Right hindlimb (tissue), 1 donor: ENCODE results near the gene MID2.
A peak's percentile ranks its signal among the peaks of the same experiment; 100 is the strongest.
"Not testable (repeated sequence)": the region's sequence is repeated elsewhere in the genome, so short reads cannot be mapped to it uniquely, and the experiment has no call there.

Experiments
- DNase-seq: peaks from one replicate; pipeline ENCODE4 v3.0.0-alpha.2; 2018

Gene MID2

DNA sequence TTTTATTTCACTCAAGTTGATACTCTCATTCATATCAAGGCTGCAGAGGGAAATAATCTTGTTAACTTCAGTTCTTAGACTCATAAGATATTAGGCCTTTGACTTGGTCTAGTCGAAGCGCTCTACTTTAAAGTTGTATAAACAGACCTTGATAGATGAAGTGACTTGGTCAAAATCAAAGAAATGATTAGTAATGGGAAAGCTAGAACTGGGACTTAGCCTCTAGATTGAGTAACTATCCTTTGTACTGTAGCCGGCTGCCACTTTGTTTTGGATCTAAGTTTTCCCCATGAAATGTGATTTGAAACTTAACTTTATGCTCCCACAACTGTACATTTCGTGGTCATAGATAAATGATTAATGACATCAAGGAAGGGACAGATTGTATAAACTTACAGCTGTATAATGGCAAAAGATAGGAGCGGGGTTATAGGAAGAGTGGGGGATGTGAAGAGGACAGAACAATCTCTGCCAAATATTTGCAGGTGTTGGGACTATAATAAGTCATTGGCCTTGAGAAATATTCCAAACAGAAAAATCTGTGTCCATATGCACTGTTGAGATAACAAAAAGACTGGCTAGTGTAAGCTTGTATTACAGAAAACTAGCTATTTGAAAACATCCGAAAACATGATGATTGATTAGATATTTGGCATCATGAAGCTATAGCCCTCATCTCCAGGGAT is 17.2 kb downstream of the MID2 start:
- DNase-seq: no peak

DNA sequence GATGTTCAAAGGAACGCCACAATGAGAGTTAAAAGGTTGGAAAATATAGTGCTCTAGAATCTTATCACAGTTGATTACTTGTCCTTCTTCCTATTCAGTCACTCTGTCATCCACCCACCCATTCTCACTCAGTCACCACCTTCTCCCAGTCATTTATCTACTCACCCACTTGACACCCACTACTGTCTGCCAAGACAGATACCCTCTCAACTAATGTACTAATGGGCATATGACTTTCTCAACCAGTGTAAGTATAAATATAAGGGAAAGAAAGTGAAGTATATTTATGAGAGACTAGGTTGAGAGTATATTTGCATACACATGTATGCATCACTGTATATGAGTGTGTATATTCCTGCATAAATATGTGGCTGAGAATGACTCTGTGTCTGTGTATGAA is 20.0 kb downstream of the MID2 start:
- no peak for DNase-seq

DNA sequence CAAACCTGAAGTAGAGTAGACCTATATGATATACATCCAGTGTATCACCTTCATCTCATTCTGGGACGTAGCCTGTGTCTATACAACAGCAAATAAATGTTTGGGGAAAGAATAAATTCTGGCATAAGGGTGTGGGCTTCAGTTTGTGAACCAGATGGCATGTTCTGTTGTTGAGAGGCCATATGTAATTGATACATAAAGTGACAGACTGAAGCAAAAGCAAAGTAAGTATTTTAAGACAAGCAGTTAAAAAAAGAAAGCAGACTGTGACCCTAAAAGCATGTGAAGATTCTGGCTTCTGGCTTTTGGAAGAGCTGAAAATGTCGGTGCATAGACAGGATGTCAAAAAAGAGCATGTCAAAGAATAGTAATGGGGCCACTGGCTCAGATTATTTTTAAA is 22.9 kb downstream of the MID2 start:
- no peak for DNase-seq

DNA sequence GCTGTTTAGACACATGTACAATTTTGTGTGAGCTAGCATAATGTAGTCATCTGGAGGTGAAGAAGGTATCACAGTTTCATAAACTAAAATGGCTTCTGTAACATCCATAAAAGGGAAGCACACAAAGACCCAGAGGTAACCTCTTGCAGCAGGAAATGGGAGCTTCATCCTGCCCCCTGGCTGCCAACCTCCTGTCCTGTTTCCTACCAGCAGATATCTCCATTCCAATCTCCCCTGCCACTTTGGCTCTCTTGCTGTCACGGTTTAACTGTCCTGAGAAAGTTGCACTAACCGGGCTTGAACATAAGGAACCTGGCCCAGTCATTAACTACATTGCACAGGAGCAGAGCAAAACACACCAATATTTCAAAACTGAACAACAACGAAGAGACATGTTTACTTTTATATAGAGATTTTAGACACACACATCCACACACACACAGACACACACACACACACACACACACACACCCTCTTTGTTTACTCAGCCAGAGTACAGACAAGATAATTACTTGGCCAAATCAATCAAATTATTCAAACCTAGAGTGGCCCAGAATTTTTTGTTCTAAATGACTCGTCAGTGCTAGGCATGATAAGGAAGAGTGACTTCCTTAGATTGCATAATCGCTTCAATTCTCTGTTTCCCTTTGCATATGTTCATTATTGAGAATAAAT is 24.2 kb downstream of the MID2 start:
- DNase-seq: no peak

DNA sequence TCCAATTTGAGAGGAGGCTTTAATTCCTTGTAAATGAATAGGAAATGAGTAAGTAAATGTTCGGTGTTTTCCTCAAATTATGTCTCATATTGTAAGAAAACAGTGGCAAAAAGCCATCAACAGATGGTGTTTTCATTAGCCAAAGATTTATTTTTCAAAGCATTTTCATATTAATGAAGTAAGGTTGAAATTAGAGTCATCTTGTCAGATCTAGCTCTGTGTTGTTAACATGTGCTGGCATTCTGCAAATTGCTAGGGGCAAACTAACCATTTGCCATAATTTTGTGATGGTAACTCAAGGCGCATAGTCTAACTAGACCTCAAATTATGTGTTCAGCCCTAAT is 24.7 kb downstream of the MID2 start:
- no peak for DNase-seq

DNA sequence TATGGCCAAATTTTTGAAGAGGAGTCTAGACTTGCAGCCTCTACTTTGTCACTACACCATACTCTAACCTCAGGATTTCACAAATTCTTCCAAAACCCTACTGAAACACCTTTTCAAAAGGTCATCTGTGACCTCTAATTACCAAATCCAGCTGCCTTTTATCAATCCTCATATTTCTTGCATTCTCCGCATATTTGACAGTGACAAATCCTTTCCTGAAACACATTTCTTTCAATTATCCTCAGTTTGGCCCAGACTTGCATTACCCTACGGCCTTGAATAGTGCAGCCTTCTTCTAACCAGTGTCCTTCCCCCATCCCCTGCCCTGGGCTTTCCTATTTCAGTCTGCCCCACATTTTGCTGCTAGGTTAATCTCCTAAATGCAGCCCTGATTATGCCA is 25.5 kb downstream of the MID2 start:
- DNase-seq: no peak

DNA sequence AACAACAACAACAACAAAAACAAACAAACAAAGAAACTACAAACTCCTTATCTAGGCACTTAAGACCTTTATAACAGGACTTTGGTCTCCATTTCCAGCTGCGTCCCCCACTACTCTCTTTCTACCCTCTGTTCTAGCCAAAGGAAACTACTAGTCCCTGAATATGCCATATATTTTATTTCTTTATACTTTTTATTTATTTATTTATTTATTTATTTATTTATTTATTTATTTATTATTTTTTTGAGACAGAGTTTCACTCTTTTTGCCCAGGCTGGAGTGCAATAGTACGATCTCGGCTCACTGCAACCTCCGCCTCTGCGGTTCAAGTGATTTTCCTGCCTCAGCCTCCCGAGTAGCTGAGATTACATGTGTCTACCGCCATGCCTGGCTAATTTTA is 26.0 kb downstream of the MID2 start:
- not testable (repeated sequence) for DNase-seq

DNA sequence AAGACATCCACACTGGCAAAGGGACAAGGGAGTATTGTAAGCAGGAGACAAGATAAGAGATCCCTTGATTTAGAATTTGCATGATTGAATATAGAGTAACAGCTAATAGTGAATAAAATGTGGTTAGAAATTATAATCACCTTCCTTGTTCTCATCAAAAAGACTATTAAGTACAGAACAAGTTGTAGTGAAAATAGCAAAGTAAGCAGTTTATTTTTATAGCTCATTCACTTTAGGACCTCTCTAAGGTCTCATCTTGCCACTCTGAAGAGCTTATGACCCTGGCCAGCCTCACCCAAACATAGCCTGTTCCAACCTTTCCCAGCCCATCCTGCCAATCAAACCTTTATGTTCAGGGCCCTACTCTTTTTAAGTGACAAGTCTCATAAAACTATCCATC is 30.6 kb downstream of the MID2 start:
- DNase-seq: no peak

DNA sequence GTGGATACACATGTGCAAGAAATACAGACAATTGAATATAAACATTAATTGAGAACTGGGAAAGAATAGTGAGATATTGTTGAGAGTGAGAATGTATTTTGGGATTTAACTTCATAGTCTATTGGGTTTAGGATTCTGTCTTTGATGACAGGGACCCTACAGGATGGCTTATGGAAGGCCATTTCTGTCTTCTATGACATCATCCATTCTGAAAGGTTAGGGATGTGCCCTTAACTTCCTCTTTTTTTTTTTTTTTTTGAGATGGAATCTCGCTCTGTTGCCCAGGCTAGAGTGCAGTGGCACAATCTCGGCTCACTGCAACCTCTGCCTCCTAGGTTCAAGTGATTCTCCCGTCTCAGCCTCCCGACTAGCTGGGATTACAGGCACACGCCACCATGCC is 31.4 kb downstream of the MID2 start:
- DNase-seq: not testable (repeated sequence)

DNA sequence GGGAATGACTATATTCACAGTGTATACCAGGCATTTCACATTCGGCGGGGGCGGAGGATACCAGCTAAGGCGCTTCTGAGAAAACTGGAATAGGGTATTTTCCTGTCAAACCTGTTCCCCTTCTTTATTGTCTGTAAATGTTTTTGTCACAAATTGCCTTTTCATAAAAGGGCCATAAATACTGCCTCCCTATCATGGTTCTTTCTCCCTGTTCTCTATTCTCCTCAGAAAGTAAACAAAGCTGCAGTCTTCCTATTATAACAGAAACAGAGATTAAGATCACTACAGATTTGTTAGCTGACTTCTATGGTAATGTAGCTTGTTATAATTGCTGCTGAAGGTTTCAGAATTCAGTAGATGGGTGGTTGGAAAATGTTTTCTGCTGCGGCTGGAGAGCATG is 32.2 kb downstream of the MID2 start:
- no peak for DNase-seq

DNA sequence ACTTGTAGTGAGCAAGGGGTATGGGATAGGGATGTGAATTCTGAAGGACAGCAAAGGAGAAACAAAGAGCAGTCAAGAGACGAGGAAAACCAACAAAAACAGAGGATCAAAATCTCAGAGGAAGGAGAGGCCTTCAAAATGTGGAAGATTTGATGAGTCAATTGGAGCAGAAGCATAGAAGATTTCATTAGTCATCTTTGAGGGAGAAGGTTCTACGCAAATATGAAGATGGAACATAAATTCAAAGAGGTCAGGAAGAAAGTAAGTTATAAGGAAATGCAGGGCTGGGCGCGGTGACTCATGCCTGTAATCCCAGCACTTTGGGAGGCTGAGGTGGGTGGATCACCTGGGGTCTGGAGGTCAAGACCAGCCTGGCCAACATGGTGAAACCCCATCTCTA is 35.4 kb downstream of the MID2 start:
- no peak for DNase-seq

DNA sequence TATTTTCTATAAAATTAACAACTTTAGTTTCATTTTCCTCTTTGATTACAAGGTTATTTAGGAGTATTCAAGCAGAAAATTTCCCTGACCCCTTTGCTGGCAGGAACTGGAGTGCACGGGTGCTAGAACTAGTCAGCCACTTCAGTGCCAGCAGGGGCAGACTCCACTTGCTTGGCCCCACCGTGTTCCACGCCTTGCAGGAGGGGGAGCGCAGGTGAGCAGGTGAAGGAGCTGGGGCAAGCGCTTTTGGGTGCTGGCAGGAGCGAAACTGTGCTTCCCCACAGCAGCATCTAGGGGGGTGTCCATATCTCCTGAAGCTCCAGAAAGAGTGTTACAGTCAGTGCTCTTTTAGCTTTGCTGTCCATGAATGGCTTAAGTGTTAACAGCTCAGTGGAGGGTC is 45.5 kb downstream of the MID2 start:
- DNase-seq: no peak

DNA sequence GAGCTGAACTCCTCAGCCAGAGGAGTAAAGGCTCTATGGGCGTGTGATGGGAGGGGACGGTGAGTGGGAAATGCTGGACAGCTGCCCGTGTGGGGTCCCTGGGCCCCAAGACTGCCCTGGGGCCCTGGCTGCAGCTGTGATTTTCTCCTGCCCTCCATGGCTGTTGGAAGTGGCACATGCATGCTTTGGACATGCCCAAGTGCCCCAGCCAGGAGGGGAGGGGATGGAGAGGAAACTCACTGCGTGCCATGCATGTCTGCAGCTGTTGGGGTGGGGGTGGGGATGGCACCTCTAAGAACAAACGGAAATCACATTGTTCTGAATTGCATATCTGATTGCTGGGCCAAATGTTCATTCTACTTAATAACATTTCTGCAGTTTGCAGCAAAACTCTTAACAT is 52.4 kb downstream of the MID2 start:
- peak; percentile 59 for DNase-seq

DNA sequence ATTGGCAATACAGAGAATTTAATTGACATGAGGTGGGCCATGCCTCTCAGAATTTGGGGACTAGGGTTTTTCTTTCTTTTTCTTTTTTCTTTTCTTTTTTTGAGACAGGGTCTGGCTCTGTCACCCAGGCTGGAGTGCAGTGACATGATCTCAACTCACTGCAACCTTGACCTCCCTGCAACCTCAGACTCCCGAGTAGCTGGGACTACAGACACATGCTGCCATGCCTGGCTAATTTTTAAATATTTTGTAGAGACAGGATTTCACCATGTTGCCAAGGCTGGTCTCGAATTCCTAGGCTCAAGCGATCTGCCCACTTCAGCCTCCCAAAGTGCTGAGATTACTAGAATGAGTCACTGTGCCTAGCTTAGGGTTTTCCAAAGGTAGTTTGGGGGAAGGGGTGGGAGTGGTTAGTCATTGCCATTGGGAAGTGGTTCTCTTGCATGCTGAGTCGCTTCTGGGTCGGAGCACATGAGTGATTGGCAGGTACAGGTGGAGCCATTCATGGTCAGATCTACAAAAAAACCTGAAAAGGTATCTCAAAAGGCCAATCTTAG is 54.5 kb downstream of the MID2 start:
- DNase-seq: no peak

DNA sequence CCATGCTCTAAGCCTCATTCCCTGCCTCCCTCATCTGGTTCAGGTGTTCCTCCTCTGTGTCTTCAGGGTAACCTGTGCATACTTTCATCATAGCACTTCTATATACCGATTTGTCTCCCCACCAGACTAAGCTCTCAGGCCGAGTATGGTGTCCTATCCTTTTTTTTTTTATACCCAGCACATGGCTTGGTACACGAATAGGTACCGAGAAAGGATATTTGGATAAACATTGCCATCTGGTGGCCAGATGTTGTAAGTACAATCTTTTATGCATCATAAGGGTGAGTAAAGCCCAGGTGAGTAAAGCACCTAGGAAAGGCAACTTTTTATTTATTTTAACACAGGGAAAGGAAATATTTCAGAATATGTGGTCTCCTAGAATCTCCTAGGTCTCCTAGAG is 68.4 kb downstream of the MID2 start:
- DNase-seq: no peak

DNA sequence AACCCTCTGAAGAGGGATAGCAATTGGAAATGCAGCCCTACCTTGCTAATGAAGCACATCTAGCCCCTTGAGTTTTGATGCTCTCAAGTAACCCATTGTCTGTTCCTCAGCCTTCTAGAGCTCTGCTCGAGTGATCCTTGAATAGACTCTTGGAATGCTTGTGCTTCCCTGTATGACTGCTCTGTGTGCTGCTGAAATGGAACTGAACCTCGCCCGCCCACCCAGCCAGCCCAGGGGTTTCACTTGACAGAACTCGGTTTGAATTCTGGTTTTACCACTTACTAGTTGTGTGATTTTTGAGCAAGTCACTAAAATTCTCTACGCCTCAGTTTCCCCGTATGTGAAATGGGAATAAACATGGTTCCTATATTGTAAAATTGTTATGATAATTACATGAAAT is 77.1 kb downstream of the MID2 start:
- DNase-seq: no peak

DNA sequence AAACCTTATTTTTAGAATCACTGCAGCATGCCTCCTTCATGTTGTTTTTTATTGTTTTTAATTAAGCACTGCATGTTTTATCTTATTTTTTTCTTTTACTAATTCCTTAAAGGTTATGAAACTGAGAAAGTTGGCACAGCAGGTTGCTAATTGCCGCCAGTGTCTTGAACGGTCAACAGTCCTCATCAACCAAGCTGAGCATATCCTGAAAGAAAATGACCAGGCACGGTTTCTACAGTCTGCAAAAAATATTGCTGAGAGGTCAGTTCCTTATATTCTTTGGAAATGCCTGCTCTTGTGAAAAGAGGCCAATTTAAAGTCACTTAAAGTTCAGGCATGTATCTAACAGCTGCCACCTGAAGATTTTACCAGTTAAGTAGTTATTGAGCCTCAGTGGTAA is 79.7 kb downstream of the MID2 start:
- no peak for DNase-seq

DNA sequence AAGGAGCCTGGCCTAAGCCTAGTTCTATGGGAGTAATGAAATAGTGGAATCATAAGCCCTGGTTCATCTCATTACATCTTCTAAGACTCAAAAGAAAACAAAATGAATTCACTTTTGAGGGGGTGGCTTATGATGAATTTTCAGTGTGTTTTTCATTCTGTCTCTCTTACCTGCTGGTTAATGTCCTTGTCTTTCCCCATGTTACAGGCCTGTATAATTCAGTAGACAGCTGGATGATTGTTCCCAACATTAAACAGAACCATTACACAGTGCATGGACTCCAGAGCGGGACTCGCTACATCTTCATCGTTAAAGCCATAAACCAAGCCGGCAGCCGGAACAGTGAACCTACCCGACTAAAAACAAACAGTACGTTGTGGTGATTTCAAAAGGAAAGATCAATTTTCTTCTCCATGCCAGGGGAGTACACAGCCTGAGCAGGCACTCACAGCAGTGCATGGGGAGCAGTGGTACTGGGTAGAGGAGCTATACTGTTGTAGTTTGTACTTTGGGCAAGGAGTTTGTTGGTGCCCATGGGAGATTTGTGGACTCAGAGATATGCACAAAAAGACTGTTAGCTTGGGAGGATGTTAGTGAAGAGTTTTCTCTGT is 98.6 kb downstream of the MID2 start:
- no peak for DNase-seq

DNA sequence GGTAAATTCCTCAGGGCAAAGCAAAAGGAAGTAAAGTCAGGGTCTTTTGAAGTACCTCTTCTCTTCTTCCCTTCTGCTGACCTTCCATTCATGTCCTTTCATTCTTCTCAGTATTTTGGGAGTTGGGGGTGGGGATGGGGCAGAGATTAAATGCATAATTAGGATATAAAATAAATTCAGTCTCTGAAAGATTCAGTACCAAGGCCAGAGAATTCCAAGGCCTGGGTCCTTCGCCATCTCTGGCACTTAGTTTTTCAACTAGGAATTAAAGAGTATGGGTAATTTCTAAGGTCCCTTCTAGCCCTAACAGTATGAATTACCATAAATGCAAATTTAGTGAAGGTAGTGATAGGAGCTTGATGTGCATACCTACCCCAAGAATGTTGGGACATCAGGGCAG is 108.6 kb downstream of the MID2 start:
- no peak for DNase-seq

DNA sequence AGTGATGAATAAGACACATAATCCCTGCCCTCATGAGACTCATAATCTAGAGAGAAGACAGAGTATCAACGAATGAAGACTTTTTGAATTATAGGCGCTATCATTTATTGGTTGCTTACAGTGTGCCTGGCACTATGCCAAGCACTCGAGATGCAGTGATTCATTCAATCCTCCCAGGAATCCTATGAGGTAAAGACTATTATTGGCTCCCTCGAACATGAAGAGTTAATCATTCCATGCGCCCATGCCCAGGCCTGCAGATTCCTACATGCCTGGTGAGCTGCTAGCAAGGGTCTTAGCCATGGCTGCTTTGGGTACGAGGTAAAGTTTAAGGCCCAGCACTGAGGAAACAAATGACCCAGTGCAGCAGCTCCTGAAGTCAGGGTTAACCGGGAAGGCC is 109.5 kb downstream of the MID2 start:
- no peak for DNase-seq

DNA sequence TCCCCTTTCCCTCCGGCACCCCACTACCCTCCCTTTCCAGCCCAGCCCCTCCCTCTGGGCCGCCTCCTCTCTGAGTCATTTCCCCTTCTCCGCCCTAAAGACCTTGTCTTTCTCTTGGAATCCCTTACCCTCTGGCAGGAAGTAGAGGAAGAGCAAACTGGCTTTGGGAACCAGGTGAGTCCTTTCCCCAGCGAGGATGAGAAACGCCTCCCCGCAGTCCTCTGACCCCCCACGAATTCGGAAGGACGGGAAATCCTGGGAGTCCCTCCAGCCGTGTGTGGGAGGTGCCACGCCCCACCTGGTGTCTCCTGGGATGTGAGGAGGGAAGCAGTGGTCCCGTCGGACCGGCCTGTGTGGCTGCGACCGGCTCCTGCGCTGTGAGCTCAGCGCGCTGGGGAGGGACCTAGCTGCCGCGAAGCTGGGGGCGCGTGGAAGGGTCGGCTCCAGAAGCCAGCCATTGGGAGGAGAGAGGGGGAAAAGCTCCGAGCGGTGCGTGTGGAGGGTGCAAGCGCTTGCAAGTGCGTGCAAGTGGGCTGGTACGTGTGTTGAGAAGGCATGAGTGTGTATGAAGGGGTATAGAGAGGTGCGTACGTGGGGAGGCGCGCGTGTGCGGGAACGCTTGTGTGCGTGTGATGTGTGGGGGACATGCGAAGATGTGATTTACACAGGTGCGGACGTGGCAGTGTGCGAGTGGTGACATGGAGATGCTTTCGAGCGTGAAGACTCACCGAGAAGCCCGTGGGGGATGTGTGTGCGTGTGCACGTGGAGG is 110.2 kb downstream of the MID2 start:
- no peak for DNase-seq

DNA sequence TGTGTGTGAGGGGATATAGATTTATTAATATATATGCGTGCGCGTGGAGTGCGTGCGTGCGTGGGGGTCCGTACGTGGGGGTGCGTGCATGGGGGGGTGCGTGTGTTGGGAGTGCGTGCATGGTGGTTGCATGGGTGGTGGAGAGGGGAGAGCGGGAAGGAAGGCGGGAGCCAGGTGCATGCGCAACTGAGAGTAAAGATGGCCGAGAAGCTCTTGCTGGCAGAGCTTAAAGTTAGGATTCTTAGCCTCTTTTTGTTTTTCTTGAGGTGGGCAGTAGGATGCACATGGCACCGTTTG is 110.7 kb downstream of the MID2 start:
- DNase-seq: no peak

DNA sequence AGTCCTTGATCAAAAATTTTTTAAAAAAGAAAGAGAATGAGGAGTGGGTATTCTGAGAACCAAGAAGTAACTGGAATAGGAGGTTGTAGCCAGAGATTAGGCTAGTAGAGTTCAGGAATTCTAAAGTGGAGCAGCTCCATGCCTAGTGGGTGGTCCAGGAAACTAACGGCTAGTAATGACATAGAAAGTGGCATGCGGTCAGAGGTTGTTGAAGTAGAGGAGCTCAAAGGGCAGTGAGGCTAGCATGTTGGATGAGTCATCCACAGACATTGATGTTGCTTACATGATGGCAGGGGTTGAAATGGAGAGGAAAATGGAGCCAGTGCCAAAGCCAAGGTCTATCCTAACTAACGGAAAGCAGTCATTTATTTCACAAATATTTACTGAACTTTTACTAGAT is 114.4 kb downstream of the MID2 start:
- no peak for DNase-seq

DNA sequence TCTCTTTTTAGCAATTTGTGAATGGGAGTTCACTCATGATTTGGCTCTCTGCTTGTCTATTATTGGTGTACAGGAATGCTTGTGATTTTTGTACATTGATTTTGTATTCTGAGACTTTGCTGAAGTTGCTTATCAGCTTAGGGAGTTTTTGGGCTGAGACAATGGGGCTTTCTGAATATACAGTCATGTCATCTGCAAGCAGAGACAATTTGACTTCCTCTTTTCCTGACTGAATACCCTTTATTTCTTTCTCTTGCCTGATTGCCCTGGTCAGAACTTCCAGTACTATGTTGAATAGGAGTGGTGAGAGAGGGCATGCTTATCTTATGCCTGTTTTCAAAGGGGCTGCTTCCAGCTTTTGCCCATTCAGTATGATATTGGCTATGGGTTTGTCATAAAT is 129.7 kb downstream of the MID2 start:
- not testable (repeated sequence) for DNase-seq
